Measurements from ENCODE around the gene NEK7. TPM values are rescaled to one million over a fixed set of nuclear protein-coding genes. Genes with fewer than 3 reads are reported as not detected.

NEK7 gene
- total RNA-seq, 1 donor from 2014 or later: 44.9 TPM

DNA sequence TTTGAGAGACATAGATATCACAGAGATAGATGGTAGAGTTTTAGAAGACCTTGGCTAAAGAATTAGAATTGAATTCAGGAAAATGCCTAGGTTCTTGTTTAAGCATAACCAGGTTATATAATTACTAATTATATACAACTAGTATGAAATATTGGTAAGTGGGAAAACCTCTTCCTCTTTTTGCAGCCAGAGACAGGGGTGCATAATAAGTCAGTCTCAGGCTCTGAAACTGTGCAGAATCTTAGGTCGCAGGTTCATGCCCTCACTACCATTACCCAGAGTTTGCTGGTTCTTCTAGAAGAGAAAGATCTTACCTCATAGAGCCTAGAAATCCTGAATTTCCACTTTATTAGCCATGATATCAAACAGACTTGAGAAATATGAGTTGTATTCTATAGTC, 183.3 kb downstream of the NEK7 start:
- H3K36me3 Mint-ChIP-seq (ENCODE audit: low read depth, unreplicated experiment): no peaks in the 10 kb centered on the region
- H3K9me3 Mint-ChIP-seq (ENCODE audit: unreplicated experiment): no peaks in the 10 kb centered on the region
- peaks cover 2% of the 10 kb centered on the region for H3K4me1 Mint-ChIP-seq (ENCODE audit: unreplicated experiment)
- H3K27me3 Mint-ChIP-seq (ENCODE audit: unreplicated experiment): peaks cover 2% of the 10 kb centered on the region
- H3K4me3 Mint-ChIP-seq (ENCODE audit: unreplicated experiment): no peak overlapping the region
- TF ChIP-seq, protein P1, sequence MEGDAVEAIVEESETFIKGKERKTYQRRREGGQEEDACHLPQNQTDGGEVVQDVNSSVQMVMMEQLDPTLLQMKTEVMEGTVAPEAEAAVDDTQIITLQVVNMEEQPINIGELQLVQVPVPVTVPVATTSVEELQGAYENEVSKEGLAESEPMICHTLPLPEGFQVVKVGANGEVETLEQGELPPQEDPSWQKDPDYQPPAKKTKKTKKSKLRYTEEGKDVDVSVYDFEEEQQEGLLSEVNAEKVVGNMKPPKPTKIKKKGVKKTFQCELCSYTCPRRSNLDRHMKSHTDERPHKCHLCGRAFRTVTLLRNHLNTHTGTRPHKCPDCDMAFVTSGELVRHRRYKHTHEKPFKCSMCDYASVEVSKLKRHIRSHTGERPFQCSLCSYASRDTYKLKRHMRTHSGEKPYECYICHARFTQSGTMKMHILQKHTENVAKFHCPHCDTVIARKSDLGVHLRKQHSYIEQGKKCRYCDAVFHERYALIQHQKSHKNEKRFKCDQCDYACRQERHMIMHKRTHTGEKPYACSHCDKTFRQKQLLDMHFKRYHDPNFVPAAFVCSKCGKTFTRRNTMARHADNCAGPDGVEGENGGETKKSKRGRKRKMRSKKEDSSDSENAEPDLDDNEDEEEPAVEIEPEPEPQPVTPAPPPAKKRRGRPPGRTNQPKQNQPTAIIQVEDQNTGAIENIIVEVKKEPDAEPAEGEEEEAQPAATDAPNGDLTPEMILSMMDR (IDR thresholded peaks at IDR 0.05; ENCODE audit: unreplicated experiment): no peak
- no peak for DNase-seq (ENCODE audit: low spot score)
- H3K27ac Mint-ChIP-seq (ENCODE audit: unreplicated experiment): no peak overlapping the region

DNA sequence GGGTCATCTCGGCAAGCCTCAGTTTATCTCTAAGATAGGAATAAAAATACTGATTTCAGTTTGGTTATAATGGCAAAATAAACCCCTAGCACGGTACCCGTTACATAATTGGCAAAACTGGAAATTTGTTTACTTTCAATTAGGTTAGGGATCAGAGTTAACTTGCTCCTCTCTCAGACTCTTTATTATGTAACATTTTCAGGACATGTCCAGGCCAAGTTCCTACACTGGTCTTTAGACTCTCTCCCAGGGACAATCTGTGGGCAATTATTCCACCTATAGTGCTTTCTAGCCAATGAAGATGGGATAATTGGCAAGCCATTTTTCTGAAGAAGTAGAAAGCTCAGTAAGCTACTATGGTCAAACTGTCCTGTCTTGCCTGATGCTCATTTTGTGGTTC, 189.4 kb downstream of the NEK7 start:
- H3K4me1 Mint-ChIP-seq (ENCODE audit: unreplicated experiment): no peaks in the 10 kb centered on the region
- TF ChIP-seq, protein P1 (IDR thresholded peaks at IDR 0.05; ENCODE audit: unreplicated experiment): no peak
- no peak for DNase-seq (ENCODE audit: low spot score)
- no peaks in the 10 kb centered on the region for H3K27me3 Mint-ChIP-seq (ENCODE audit: unreplicated experiment)
- H3K27ac Mint-ChIP-seq (ENCODE audit: unreplicated experiment): no peak overlapping the region
- H3K4me3 Mint-ChIP-seq (ENCODE audit: unreplicated experiment): no peak overlapping the region
- no peaks in the 10 kb centered on the region for H3K36me3 Mint-ChIP-seq (ENCODE audit: low read depth, unreplicated experiment)
- no peaks in the 10 kb centered on the region for H3K9me3 Mint-ChIP-seq (ENCODE audit: unreplicated experiment)

DNA sequence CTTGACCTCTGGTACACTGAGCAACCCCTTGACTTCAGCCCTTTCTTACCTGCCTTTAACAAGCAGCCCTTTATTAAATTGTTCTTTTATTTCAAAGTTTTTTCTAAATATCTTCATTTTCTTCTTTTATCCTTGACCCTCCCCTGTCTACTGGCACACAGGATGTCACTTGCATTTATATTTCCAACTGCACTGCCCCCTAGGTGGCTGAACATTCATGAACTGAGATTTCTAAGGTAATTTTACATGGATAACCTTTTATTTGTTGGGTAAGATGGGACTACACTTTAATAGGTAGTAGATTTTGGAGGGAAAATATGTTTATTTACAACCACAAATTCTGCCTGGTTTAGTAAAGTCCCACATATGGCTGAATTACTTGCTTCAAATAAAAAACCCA, 193.7 kb downstream of the NEK7 start:
- Mint-ChIP-seq H3K9me3 (ENCODE audit: unreplicated experiment) (no peaks in the 10 kb centered on the region), H3K27ac (ENCODE audit: unreplicated experiment) (no peak overlapping the region), H3K27me3 (ENCODE audit: unreplicated experiment) (no peaks in the 10 kb centered on the region), H3K4me1 (ENCODE audit: unreplicated experiment) (no peaks in the 10 kb centered on the region), H3K4me3 (ENCODE audit: unreplicated experiment) (no peak overlapping the region), H3K36me3 (ENCODE audit: low read depth, unreplicated experiment) (no peaks in the 10 kb centered on the region)
- DNase-seq (ENCODE audit: low spot score): no peak
- TF ChIP-seq, protein P1 (IDR thresholded peaks at IDR 0.05; ENCODE audit: unreplicated experiment): no peak

- Mint-ChIP-seq H3K9me3 (ENCODE audit: unreplicated experiment) (no peaks in the 10 kb centered on the region), H3K27ac (ENCODE audit: unreplicated experiment) (no peak overlapping the region), H3K4me1 (ENCODE audit: unreplicated experiment) (no peaks in the 10 kb centered on the region), H3K36me3 (ENCODE audit: low read depth, unreplicated experiment) (no peaks in the 10 kb centered on the region), H3K4me3 (ENCODE audit: unreplicated experiment) (no peak overlapping the region), H3K27me3 (ENCODE audit: unreplicated experiment) (no peaks in the 10 kb centered on the region)
- no peak for DNase-seq (ENCODE audit: low spot score)
- TF ChIP-seq, protein P1 (IDR thresholded peaks at IDR 0.05; ENCODE audit: unreplicated experiment): no peak
These were observed 196.3 kb downstream of the NEK7 start for GRCh38 chr1:198352975-198353695.

GRCh38 chr1:198357937-198358336, 201.1 kb downstream of the NEK7 start:
- Mint-ChIP-seq H3K27me3 (ENCODE audit: unreplicated experiment) (no peaks in the 10 kb centered on the region), H3K4me1 (ENCODE audit: unreplicated experiment) (peaks cover 2% of the 10 kb centered on the region)

More at GRCh38 chr1:198357937-198358336, 201.1 kb downstream of the NEK7 start:
- no peak overlapping the region for H3K4me3 Mint-ChIP-seq (ENCODE audit: unreplicated experiment)
- TF ChIP-seq, protein P1 (IDR thresholded peaks at IDR 0.05; ENCODE audit: unreplicated experiment): no peak
- no peak for DNase-seq (ENCODE audit: low spot score)
- no peaks in the 10 kb centered on the region for H3K36me3 Mint-ChIP-seq (ENCODE audit: low read depth, unreplicated experiment)
- H3K27ac Mint-ChIP-seq (ENCODE audit: unreplicated experiment): no peak overlapping the region
- H3K9me3 Mint-ChIP-seq (ENCODE audit: unreplicated experiment): no peaks in the 10 kb centered on the region

All from endothelial cell (in vitro differentiated cells).